AG09319 (cell line): ENCODE measurements around the gene OR2V2.

ENCODE experiments used
- DNase-seq: peaks from one replicate; pipeline ENCODE4 v3.0.0-alpha.2; 2010; ENCODE audit warnings: low read depth; ENCODE audit errors: extremely low read depth
- TF ChIP-seq, protein P1 (sequence below): IDR thresholded peaks from 2 replicates; pipeline ENCODE4 v1.5.1; 2011; ENCODE audit warnings: low read depth, mild to moderate bottlenecking, inconsistent platforms, low read length, moderate library complexity

Gene OR2V2

DNA sequence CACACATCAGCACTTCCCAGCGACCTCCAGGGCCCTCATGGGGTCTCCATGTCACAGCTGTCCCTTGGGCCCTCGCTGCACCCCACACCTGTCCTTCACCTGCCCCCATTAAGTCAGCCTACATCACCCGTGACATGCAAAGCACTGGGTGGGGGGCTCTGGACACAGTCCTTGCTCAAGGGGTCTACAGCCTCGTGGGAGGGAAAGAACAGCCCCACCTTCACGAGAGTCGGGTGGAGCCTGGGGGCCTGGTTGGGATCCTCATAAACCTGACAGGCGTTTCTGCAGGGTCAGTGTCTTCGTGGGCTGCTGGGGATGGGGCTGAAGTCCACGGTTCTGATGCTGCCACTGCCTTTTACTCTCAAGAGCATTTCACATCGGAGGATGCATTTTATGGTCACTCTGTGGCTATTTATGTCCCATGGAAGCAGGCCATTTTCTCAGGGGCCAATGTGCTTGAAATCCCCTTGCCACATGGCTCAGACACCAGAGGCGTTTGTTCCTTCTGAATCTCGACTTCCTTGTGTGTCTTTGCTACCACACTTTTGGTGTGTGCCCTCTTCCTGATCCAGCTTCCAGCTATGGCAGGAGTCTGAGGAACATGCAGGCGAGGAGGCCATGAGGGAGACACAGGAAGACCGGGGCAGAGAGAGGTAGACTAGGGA, 16.4 kb upstream of the OR2V2 start, which contains the start of gene OR2V1:
OR2V1 (minus strand) TSS at position 338 of the 665 bp plus-strand sequence. CDS start 5,865 bp downstream, outside the sequence.
- TF ChIP-seq, protein P1, sequence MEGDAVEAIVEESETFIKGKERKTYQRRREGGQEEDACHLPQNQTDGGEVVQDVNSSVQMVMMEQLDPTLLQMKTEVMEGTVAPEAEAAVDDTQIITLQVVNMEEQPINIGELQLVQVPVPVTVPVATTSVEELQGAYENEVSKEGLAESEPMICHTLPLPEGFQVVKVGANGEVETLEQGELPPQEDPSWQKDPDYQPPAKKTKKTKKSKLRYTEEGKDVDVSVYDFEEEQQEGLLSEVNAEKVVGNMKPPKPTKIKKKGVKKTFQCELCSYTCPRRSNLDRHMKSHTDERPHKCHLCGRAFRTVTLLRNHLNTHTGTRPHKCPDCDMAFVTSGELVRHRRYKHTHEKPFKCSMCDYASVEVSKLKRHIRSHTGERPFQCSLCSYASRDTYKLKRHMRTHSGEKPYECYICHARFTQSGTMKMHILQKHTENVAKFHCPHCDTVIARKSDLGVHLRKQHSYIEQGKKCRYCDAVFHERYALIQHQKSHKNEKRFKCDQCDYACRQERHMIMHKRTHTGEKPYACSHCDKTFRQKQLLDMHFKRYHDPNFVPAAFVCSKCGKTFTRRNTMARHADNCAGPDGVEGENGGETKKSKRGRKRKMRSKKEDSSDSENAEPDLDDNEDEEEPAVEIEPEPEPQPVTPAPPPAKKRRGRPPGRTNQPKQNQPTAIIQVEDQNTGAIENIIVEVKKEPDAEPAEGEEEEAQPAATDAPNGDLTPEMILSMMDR: no peak
- DNase-seq: no peak

GRCh38 chr5:181131514-181131913, 15.9 kb upstream of the OR2V2 start:
- DNase-seq: no peak
- TF ChIP-seq, protein P1: no peak

DNA sequence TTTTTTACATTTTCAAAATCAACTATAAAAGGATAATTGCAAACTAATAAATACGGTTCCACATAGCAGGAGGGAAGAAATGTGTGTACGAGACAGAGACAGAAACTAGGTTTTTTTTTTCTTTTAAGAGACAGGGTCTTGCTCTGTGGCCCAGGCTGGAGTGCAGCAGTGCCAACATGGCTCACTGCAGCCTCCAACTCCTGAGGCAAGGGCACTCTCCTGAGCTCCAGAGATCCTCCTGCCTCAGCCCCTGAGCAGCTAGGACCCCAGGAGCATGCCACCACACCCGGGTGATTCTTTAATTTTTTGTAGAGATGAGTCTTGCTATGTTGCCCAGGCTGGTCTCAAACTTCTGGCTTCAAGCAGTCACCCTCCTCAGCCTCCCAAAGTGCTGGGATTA, 14.3 kb upstream of the OR2V2 start:
- TF ChIP-seq, protein P1: no peak
- no peak for DNase-seq

GRCh38 chr5:181133610-181134231, 13.7 kb upstream of the OR2V2 start:
- DNase-seq: peak; percentile 36
- TF ChIP-seq, protein P1: no peak

DNA sequence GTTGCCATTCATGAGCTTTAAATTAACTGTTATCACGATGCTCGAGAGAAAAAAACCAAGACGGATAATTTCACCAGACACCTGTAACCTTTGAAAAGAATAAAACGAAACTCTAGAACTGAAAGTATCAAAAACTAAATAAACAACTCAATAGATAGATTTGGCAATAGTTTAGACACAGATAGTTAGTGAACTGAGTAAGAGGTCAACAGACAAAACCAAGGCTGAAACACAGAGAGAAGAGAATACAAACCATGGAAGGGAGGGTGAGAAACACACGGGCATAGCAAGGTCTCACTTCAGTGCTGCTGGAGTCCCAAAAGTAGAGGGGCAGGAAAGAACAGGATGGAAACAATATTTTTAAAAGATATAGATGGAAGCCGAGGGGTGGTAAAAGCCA, 13.1 kb upstream of the OR2V2 start:
- TF ChIP-seq, protein P1: no peak
- no peak for DNase-seq

DNA sequence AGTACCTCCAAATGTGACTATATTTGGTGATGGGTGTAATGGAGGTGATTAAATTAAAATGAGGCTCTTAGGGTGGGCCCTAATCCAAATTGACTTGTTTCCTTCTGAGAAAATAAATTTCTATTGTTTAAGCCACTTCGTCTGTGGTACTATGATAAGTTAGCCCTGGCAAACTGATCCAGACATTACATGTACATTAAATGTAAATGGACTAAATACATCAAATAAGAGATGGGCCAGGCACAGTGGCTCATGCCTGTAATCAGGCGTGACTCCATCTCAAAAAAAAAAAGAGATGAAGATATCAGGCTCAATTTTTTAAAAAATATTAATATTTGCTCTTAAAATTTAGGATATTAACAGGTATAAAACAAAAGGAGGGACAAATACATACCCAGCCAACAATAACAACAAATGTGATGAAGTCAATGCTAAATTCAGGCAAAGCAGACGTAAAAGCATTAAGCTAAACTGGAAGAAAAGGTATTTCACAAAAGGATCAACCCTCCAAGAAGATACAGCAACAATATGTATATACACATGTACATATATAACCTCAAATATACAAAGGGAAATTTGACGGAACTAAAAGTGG, 10.9 kb upstream of the OR2V2 start:
- no peak for DNase-seq

GRCh38 chr5:181138258-181138657, 9.1 kb upstream of the OR2V2 start:
- no peak for DNase-seq
- TF ChIP-seq, protein P1: no peak

More for the DNA sequence above, 10.9 kb upstream of the OR2V2 start:
- TF ChIP-seq, protein P1: no peak
